Chondrocyte (in vitro differentiated cells): Measurements from ENCODE around the gene CLEC2L. TPM values are rescaled to one million over a fixed set of nuclear protein-coding genes. Genes with fewer than 3 reads are reported as not detected.

Experiments
- DNase-seq: peaks from one replicate; pipeline ENCODE4 v3.0.0; 2021; ENCODE audit warnings: mixed read lengths, low spot score
- H3K27ac Mint-ChIP-seq: one replicate; pipeline ENCODE4 v1.8.0; 2021; ENCODE audit warnings: mild to moderate bottlenecking, moderate library complexity, mixed read lengths; ENCODE audit not compliant: unreplicated experiment
- H3K27me3 Mint-ChIP-seq: 2 replicates; pipeline ENCODE4 v1.8.0; 2021; ENCODE audit warnings: low read depth, mixed read lengths
- H3K36me3 Mint-ChIP-seq: 2 replicates; pipeline ENCODE4 v1.8.0; 2021; ENCODE audit warnings: low read depth, mixed read lengths
- H3K4me1 Mint-ChIP-seq: 2 replicates; pipeline ENCODE4 v1.8.0; 2021; ENCODE audit warnings: low read depth, mild to moderate bottlenecking, mixed read lengths
- H3K4me3 Mint-ChIP-seq: one replicate; pipeline ENCODE4 v1.8.0; 2021; ENCODE audit warnings: mild to moderate bottlenecking, moderate library complexity, mixed read lengths; ENCODE audit not compliant: unreplicated experiment
- H3K9me3 Mint-ChIP-seq: 2 replicates; pipeline ENCODE4 v1.8.0; 2021; ENCODE audit warnings: low read depth, mixed read lengths
- total RNA-seq: library from RNA; stranded (reverse); gene quantifications from 3 replicates; pipeline ENCODE4 v1.2.1, GENCODE V29; 2021
- TF ChIP-seq, protein P1 (sequence below): fragments of 200-600 bp; sonication (generic); IDR thresholded peaks from 2 replicates; pipeline ENCODE4 v1.5.0; 2021; ENCODE audit warnings: antibody characterized with exemption, mild to moderate bottlenecking, moderate library complexity

Gene CLEC2L
- total RNA-seq, 1 donor from 2014 or later: not detected

DNA sequence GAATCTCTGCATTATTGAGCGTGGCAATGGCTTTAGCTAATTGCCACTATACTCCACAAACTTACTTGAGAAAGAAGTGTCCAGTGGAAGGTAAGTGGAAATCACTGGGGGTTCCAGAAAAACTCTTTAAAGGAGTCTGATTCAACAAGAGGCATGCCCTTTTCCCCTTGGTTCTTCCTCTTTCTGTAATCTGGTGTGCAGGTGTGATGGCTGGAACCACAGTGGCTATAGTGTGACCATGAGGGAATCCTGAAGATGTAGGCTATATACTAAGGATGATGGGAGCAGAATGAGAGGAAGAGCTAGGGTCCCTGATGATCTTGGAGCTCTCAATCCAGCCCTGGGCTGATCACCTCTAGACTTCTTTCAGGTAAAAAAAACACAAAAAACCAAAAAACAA lies 2.0 kb upstream of the CLEC2L start:
- Mint-ChIP-seq H3K36me3 (peaks cover 5% of the 10 kb centered on the region), H3K4me3 (no peak overlapping the region), H3K27me3 (peaks cover 29% of the 10 kb centered on the region), H3K9me3 (no peaks in the 10 kb centered on the region), H3K4me1 (peaks cover 3% of the 10 kb centered on the region), H3K27ac (no peak overlapping the region)
- DNase-seq: no peak
- TF ChIP-seq, protein P1, sequence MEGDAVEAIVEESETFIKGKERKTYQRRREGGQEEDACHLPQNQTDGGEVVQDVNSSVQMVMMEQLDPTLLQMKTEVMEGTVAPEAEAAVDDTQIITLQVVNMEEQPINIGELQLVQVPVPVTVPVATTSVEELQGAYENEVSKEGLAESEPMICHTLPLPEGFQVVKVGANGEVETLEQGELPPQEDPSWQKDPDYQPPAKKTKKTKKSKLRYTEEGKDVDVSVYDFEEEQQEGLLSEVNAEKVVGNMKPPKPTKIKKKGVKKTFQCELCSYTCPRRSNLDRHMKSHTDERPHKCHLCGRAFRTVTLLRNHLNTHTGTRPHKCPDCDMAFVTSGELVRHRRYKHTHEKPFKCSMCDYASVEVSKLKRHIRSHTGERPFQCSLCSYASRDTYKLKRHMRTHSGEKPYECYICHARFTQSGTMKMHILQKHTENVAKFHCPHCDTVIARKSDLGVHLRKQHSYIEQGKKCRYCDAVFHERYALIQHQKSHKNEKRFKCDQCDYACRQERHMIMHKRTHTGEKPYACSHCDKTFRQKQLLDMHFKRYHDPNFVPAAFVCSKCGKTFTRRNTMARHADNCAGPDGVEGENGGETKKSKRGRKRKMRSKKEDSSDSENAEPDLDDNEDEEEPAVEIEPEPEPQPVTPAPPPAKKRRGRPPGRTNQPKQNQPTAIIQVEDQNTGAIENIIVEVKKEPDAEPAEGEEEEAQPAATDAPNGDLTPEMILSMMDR: no peak

- Mint-ChIP-seq H3K27me3 (peaks cover 28% of the 10 kb centered on the region), H3K9me3 (no peaks in the 10 kb centered on the region), H3K4me1 (peaks cover 8% of the 10 kb centered on the region), H3K27ac (no peak overlapping the region), H3K4me3 (no peak overlapping the region), H3K36me3 (peaks cover 5% of the 10 kb centered on the region)
- TF ChIP-seq, protein P1: no peak
- no peak for DNase-seq
Measured at GRCh38 chr7:139522830-139523198, 671 bp upstream of the CLEC2L start.

- Mint-ChIP-seq H3K9me3 (no peaks in the 10 kb centered on the region), H3K27ac (no peak overlapping the region), H3K4me3 (peak overlapping the region; percentile 35), H3K36me3 (peaks cover 5% of the 10 kb centered on the region), H3K27me3 (peaks cover 30% of the 10 kb centered on the region), H3K4me1 (peaks cover 8% of the 10 kb centered on the region)
- DNase-seq: no peak
- TF ChIP-seq, protein P1: no peak
Measured at GRCh38 chr7:139523968-139524815, 707 bp downstream of the CLEC2L start.

GRCh38 chr7:139525239-139525638 lies 1.8 kb downstream of the CLEC2L start:
- Mint-ChIP-seq H3K27me3 (peaks cover 30% of the 10 kb centered on the region), H3K9me3 (no peaks in the 10 kb centered on the region), H3K27ac (peak overlapping the region; percentile 57), H3K4me3 (no peak overlapping the region), H3K36me3 (peaks cover 5% of the 10 kb centered on the region), H3K4me1 (peaks cover 8% of the 10 kb centered on the region)
- TF ChIP-seq, protein P1: no peak
- no peak for DNase-seq

GRCh38 chr7:139525750-139526149 lies 2.3 kb downstream of the CLEC2L start:
- no peak for DNase-seq
- peaks cover 30% of the 10 kb centered on the region for H3K27me3 Mint-ChIP-seq
- no peak overlapping the region for H3K4me3 Mint-ChIP-seq
- peaks cover 5% of the 10 kb centered on the region for H3K36me3 Mint-ChIP-seq
- H3K4me1 Mint-ChIP-seq: peaks cover 8% of the 10 kb centered on the region
- H3K27ac Mint-ChIP-seq: no peak overlapping the region
- TF ChIP-seq, protein P1: no peak
- no peaks in the 10 kb centered on the region for H3K9me3 Mint-ChIP-seq
